GM19193 (cell line): ENCODE data around the gene LRRC37A2.
"Not testable (repeated sequence)": the region's sequence is repeated elsewhere in the genome, so short reads cannot be mapped to it uniquely, and the experiment has no call there.

ENCODE experiments used
- POLR2A ChIP-seq: IDR thresholded peaks from 4 replicates; pipeline ENCODE4 v1.6.1; 2011; ENCODE audit not compliant: insufficient read depth, insufficient read length; ENCODE audit errors: extremely low read depth

The LRRC37A2 gene

DNA sequence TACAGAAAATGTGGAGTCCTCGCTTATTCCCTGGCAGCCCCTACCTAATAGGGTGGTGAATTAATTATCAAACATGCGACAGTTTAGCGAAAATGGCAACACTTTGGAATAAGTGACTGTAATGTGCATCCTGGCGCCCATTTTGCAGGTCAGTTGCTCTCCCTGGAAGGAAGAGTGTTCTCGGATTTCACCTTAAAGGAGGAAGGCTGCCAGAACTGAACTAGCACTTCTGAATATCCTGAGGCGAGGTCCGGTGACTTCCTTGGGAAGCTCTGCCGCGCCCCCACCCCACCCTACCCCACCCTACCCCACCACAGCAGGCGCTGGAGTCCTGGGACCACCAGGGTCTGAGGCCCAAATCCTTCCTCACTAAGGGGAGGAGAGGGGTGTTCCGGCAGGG, at the start of gene LRRC37A2:
LRRC37A2 (plus strand) TSS at position 301 of the 400 bp plus-strand sequence. CDS start 245 bp downstream, outside the sequence.
- not testable (repeated sequence) for TF ChIP-seq POLR2A

DNA sequence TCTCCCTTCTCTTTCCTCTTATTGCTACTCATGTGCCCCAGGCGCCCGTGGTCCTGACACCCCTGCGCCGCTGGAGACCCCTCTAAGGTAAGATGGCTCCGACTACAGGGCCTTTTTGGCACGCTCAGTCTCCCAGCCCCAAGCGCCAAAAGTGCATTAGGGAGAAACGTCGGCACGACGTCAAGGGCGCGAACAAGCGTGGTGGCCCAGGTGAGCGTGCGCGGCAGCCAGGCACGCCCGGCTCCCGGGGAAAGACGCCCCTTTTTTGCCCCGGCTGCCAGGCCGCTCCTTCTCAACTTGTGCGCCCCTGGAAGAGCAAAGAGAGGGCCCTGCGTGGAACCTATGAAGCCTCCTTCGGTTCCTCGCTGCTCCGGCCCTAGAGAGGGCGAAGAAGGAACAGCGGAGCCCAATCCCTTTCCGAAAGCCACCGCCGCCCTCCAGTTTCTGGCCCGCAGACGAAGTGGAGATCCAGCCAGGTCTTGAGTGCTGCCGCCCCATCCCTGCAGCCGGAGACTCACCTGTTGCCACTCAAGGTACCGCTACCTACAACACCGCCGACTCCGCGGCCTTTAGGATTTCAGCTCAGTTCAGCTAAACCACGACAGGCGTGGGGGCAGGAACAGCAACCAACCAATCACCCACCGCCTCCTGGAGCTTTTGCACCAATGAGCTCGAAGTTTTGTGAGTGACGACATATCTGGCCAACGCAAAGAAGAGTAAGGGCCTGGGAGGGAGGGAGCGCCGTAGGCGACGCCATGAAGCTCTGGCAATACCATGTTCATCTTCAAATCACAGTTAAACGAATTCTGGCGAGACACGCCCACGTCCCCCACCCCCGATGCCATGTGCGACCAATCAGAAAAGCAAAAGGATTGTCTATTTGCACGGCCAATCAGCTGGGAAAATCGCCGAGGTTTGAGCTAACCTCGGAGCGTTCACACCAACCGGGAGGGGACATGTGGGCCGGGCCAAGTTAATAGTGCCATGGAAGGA, 67.1 kb downstream of the LRRC37A2 start, which contains the start of gene ARL17A:
ARL17A (minus strand) TSS at position 609 of the 993 bp plus-strand sequence. CDS start 3,369 bp downstream, outside the sequence.
- not testable (repeated sequence) for TF ChIP-seq POLR2A

DNA sequence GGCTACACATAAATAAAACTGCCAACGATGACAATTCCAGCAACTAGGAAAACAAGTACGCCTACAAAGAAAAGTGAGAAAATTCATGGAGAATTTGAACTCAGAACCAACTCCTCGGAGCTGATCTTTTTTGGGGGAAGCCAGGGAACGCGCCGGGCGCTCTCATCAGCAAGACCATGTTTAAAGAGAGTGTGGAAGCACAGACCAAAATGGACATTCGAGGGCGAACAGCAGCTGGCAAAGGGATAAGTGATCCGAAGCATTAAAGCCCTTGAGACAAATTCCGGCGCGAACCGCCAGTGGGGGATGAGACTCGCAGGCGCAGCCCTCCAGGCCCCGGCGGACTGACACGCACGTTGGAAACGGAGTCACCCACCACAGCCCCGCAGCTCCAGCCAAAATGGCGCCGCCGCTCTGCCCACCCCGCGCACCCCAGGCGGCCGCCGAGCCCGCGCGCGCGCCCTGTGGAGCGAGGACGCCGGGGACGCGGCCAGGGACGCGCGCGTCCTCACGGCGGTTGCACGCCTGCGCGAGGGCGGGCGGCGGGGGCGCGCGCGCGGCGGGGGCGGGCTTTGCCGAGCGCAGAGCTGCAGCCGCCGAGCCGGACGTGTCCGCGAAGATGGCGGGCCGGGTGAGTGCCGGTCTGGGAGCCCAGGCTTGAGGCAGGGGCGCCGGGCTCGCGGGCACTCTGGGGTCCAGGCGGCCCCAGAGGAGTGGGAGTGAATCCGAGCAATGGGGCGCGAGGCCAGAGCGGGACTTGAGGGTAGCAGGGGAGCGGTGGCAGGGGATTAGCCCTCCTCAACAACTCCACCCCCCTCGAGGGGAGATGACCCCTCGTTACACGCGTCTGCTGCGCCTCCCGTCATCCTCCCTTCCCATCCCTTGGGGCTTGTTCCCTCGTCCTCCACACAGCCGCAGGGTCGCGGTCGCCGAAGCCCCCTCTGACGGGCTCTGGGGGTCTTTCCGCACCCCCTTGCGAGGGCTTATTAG, 78.2 kb downstream of the LRRC37A2 start, which contains the start of gene NSF:
NSF (plus strand) TSS at position 513 of the 990 bp plus-strand sequence; CDS start at position 620, 107 bp downstream.
- not testable (repeated sequence) for TF ChIP-seq POLR2A
